Left renal pelvis (tissue), 4 donors: ENCODE results near the gene GADD45G. TPM values are rescaled to one million over a fixed set of nuclear protein-coding genes. Genes with fewer than 3 reads are reported as not detected.

Experiments used
- DNase-seq, 4 donors: peaks; one replicate each; pipeline ENCODE4 v3.0.0-alpha.2; 2013; ENCODE audit warnings: low read depth in 4 of 4, low spot score in 3 of 4
- polyA plus RNA-seq, 4 donors: library from polyadenylated mRNA; unstranded; fragments of 120-200 nt; gene quantifications; one replicate each; pipeline ENCODE4 v1.2.1, GENCODE V29; 2013; ENCODE audit not compliant: insufficient read length in 4 of 4

The GADD45G gene
- polyA plus RNA-seq, 4 donors = 2.3 to 5.8 (median 2.7) TPM

GRCh38 chr9:89647366-89648128, 42.7 kb downstream of the GADD45G start:
- no peak for DNase-seq

GRCh38 chr9:89648247-89649000, 43.6 kb downstream of the GADD45G start:
- no peak for DNase-seq

GRCh38 chr9:89649039-89649691, 44.4 kb downstream of the GADD45G start:
- no peak for DNase-seq

GRCh38 chr9:89654025-89654662, 49.3 kb downstream of the GADD45G start:
- DNase-seq = no peak

GRCh38 chr9:89655056-89655989, 50.5 kb downstream of the GADD45G start:
- no peak for DNase-seq

Other genes starting within 250 kb of the GADD45G start
- 10 to 100 TPM; 13.5 to 61.3 (median 45.4) TPM for gene SEMA4D, start 106.9 kb upstream of the GADD45G start, polyA plus RNA-seq